Measurements from ENCODE around the gene KIAA1328.

GRCh38 chr18:37266290-37266689 lies 437.4 kb downstream of the KIAA1328 start:
- TF ChIP-seq MAFK (IDR thresholded peaks at IDR 0.05; ENCODE audit: partially characterized antibody) = no peak
- no peak for TF ChIP-seq ZNF302 (CRISPR knock-in tag; IDR thresholded peaks at IDR 0.05)
- TF ChIP-seq POLR2AphosphoS2 (conservative IDR thresholded peaks at IDR 0.05; ENCODE audit: low read length) = no peak
